A549 (cell line): ENCODE data around the gene SPEN. TPM values are rescaled to one million over a fixed set of nuclear protein-coding genes. Genes with fewer than 3 reads are reported as not detected.

Source experiments
- ATAC-seq, 2 experiments: fragments of 200-7000 bp in 1 of 2; fragments of >200 bp in 1 of 2; cut with Nextera tagmentation in 1 of 2; cut with Tn5 transposase in 1 of 2; 3 replicates each; pipeline versions ENCODE4 v1.8.0 to v1.9.1; 2018 to 2020; ENCODE audit warnings: mild to moderate bottlenecking in 1 of 2, moderate library complexity in 1 of 2
- CTCF ChIA-PET: fragments of 300-600 bp; sonication (Branson Sonifier 250); formaldehyde crosslinking; extraction: SDS; loops from one replicate; lab custom pipeline; 2021; ENCODE audit warnings: antibody characterized with exemption, inconsistent platforms; lab: Yijun Ruan, JAX
- POLR2A ChIA-PET: fragments of 350-600 bp; formaldehyde crosslinking; extraction: SDS; loops from one replicate; lab custom pipeline; 2021; ENCODE audit warnings: antibody characterized with exemption, inconsistent platforms; lab: Yijun Ruan, JAX
- DNase-seq, 2 experiments: peaks; one replicate each; pipeline versions ENCODE4 v3.0.0 to v3.0.0-alpha.2; 2011 to 2016; ENCODE audit warnings: low read depth in 1 of 2, low spot score in 1 of 2
- FAIRE-seq: peaks from 2 replicates; lab custom pipeline; 2011; peaks lifted over from hg19 to GRCh38; lab: Jason Lieb, UNC
- H3K27ac ChIP-seq, 2 experiments: fragments of >200 bp; sonication (Bioruptor Twin); formaldehyde crosslinking; 3 replicates each; pipeline ENCODE4 v1.5.1; 2016 to 2017
- H3K4me1 ChIP-seq: fragments of >200 bp; sonication (Bioruptor Twin); formaldehyde crosslinking; 3 replicates; pipeline ENCODE4 v1.6.1; 2016
- H3K4me2 ChIP-seq: fragments of >200 bp; sonication (Bioruptor Twin); formaldehyde crosslinking; 3 replicates; pipeline ENCODE4 v1.6.1; 2016
- H3K4me3 ChIP-seq: fragments of >200 bp; sonication (Bioruptor Twin); formaldehyde crosslinking; 3 replicates; pipeline ENCODE4 v1.5.1; 2016
- H3K9me3 ChIP-seq: fragments of >200 bp; sonication (Bioruptor Twin); formaldehyde crosslinking; 3 replicates; pipeline ENCODE4 v1.6.1; 2016
- BHLHE40 ChIP-seq: IDR thresholded peaks from 2 replicates; pipeline ENCODE4 v1.6.1; 2012; ENCODE audit warnings: low read depth, low read length, inconsistent platforms
- CBX2 ChIP-seq: fragments of 200-600 bp; sonication (generic); IDR thresholded peaks from 2 replicates; pipeline ENCODE4 v1.6.1; 2016; ENCODE audit warnings: low read depth, mild to moderate bottlenecking, borderline replicate concordance
- CHD2 ChIP-seq: fragments of 150-350 bp; IDR thresholded peaks from 2 replicates; pipeline ENCODE4 v1.6.1; 2014; ENCODE audit warnings: low read length; ENCODE audit not compliant: partially characterized antibody
- CHD4 ChIP-seq: fragments of 200-600 bp; sonication (generic); IDR thresholded peaks from 2 replicates; pipeline ENCODE4 v1.6.1; 2016; ENCODE audit warnings: antibody characterized with exemption, mild to moderate bottlenecking, borderline replicate concordance
- EHF ChIP-seq: fragments of 250-450 bp; sonication (Bioruptor Pico); IDR thresholded peaks from 2 replicates; pipeline ENCODE4 v1.5.0; 2020; ENCODE audit warnings: mild to moderate bottlenecking
- FOSL2 ChIP-seq, 2 experiments: fragments of 450-650 bp in 1 of 2; fragments of >200 bp in 1 of 2; sonication (Bioruptor Twin) in 1 of 2; formaldehyde crosslinking; IDR thresholded peaks; 2 replicates each; pipeline versions ENCODE4 v1.5.0 to v1.6.1; 2016 to 2020; ENCODE audit warnings: mild to moderate bottlenecking in 1 of 2, moderate library complexity in 1 of 2
- FOXS1 ChIP-seq: fragments of 250-450 bp; sonication (Bioruptor Pico); IDR thresholded peaks from 2 replicates; pipeline ENCODE4 v1.5.0; 2020; ENCODE audit warnings: mild to moderate bottlenecking, moderate library complexity
- HDAC2 ChIP-seq: fragments of 200-600 bp; sonication (generic); IDR thresholded peaks from 2 replicates; pipeline ENCODE4 v1.6.1; 2016
- HOXA7 ChIP-seq: fragments of 250-450 bp; sonication (Bioruptor Pico); IDR thresholded peaks from 2 replicates; pipeline ENCODE4 v1.5.0; 2020; ENCODE audit warnings: mild to moderate bottlenecking, moderate library complexity
- MAFK ChIP-seq: fragments of 450-650 bp; IDR thresholded peaks from 2 replicates; pipeline ENCODE4 v1.6.1; 2014; ENCODE audit not compliant: partially characterized antibody
- MAX ChIP-seq: IDR thresholded peaks from 2 replicates; pipeline ENCODE4 v1.6.1; 2012
- MYC ChIP-seq: IDR thresholded peaks from 2 replicates; pipeline ENCODE4 v1.6.1; 2012; ENCODE audit warnings: mild to moderate bottlenecking, inconsistent platforms, low read length, improper control_type of control experiment, borderline replicate concordance
- NFE2L2 ChIP-seq: fragments of 150-350 bp; conservative IDR thresholded peaks from 2 replicates; pipeline ENCODE4 v1.6.1; 2014; ENCODE audit warnings: low read length
- RAD21 ChIP-seq, 2 experiments: fragments of >200 bp in 1 of 2; sonication (Bioruptor Twin) in 1 of 2; formaldehyde crosslinking in 1 of 2; IDR thresholded peaks in 1 of 2; conservative IDR thresholded peaks in 1 of 2; 2 replicates in 1 of 2; 3 replicates in 1 of 2; pipeline ENCODE4 v1.6.1; 2012 to 2018; ENCODE audit warnings: inconsistent platforms in 1 of 2
- RARB ChIP-seq: fragments of 250-450 bp; sonication (Bioruptor Pico); IDR thresholded peaks from 2 replicates; pipeline ENCODE4 v1.8.0; 2021; ENCODE audit warnings: mild to moderate bottlenecking, moderate library complexity
- REST ChIP-seq: fragments of 200-600 bp; sonication (generic); IDR thresholded peaks from 2 replicates; pipeline ENCODE4 v1.6.1; 2016; ENCODE audit warnings: antibody characterized with exemption, mild to moderate bottlenecking, moderate library complexity
- RFX5 ChIP-seq: fragments of 450-650 bp; IDR thresholded peaks from 2 replicates; pipeline ENCODE4 v1.7.1; 2014; ENCODE audit warnings: antibody characterized with exemption, mild to moderate bottlenecking, moderate library complexity
- TP53 ChIP-seq: fragments of 250-450 bp; sonication (Bioruptor Pico); IDR thresholded peaks from 2 replicates; pipeline ENCODE4 v1.5.0; 2021; ENCODE audit warnings: mild to moderate bottlenecking, moderate library complexity
- ZNF302 ChIP-seq: fragments of 250-450 bp; sonication (Bioruptor Pico); IDR thresholded peaks from 2 replicates; pipeline ENCODE4 v1.9.0; 2021; ENCODE audit warnings: inconsistent platforms, mild to moderate bottlenecking, moderate library complexity
- WGBS: methylation state at CpG from one replicate; pipeline ENCODE4 v1.1.6; 2017; ENCODE audit errors: missing lambda C conversion rate; 5-methylcytosine and 5-hydroxymethylcytosine counted together
- polyA plus RNA-seq, 4 experiments: library from polyadenylated mRNA; depleted of rRNA in 3 of 4; stranded (reverse); fragments of >200 nt; fragmentation: RNase III in 1 of 4; extraction: RNeasy Plus Mini Kit Qiagen cat#74134 plus additional on column Dnase treatment in 1 of 4; gene quantifications; 2 replicates in 3 of 4; 3 replicates in 1 of 4; pipeline ENCODE4 v1.2.3, GENCODE V29; 2011 to 2017

The SPEN gene
- polyA plus RNA-seq, 2 of the 4 experiments (the other 2 are of a cell fraction): 7.0 to 15.5 TPM

- ATAC-seq (no peak), DNase-seq (no peak), FAIRE-seq (no peak)
- H3K4me3 ChIP-seq: no peak overlapping the region
- no peaks in the 10 kb centered on the region for H3K9me3 ChIP-seq
- 68% methylated on average over 4 of the region's 4 CpGs for WGBS
- ChIA-PET CTCF (interaction anchor here (1.2 to 2.6 kb wide), 3 partner anchors 16 to 124 kb away, joined by 3 to 6 read pairs (median 3); no protein-coding TSS in a partner anchor), POLR2A (no interaction called here)
- no peak for TF ChIP-seq FOSL2 (IDR thresholded peaks at IDR 0.05)
- TF ChIP-seq FOSL2 (CRISPR knock-in tag; IDR thresholded peaks at IDR 0.05): no peak
- no peak for TF ChIP-seq BHLHE40
- no peak for TF ChIP-seq HOXA7 (CRISPR knock-in tag)
- TF ChIP-seq MAFK: no peak
- TF ChIP-seq TP53: no peak
- TF ChIP-seq HDAC2: no peak
- no peak for TF ChIP-seq RAD21 (conservative IDR thresholded peaks at IDR 0.05 in 1 of 2, IDR thresholded peaks at IDR 0.05 in 1 of 2)
- no peak for TF ChIP-seq CHD4
- no peak for TF ChIP-seq RARB
- H3K27ac ChIP-seq: peak overlapping the region in 1 of 2 experiments; percentile 66; a peak in 2 of 6 replicates
- H3K4me2 ChIP-seq: peak overlapping the region; percentile 22
- H3K4me1 ChIP-seq: 0 out of 3 replicates have a peak, but pooled peaks cover 10% of the 10 kb centered on the region
Observed at GRCh38 chr1:15915991-15916390, 68.5 kb downstream of the SPEN start.

- Histone ChIP-seq H3K4me3 (no peak overlapping the region), H3K9me3 (no peaks in the 10 kb centered on the region), H3K27ac (peak overlapping the region; percentile 18 to 66; a peak in 4 of 6 replicates), H3K4me2 (peak overlapping the region; percentile 22), H3K4me1 (0 out of 3 replicates have a peak, but pooled peaks cover 10% of the 10 kb centered on the region)
- 46% methylated on average over 4 of the region's 4 CpGs for WGBS
- POLR2A ChIA-PET: no interaction called here
- ATAC-seq (peak in 1 of 2 experiments; percentile 50; a peak in 1 of 6 replicates), FAIRE-seq (no peak), DNase-seq (no peak)
- CTCF ChIA-PET: interaction anchor here (1.2 to 2.6 kb wide), 3 partner anchors 15 to 125 kb away, joined by 3 to 6 read pairs (median 3); no protein-coding TSS in a partner anchor
- no peak for TF ChIP-seq MYC
- no peak for TF ChIP-seq RAD21 (conservative IDR thresholded peaks at IDR 0.05 in 1 of 2, IDR thresholded peaks at IDR 0.05 in 1 of 2)
- TF ChIP-seq HOXA7 (CRISPR knock-in tag): no peak
- no peak for TF ChIP-seq ZNF302 (CRISPR knock-in tag)
- TF ChIP-seq MAX: no peak
- TF ChIP-seq CHD2: no peak
- no peak for TF ChIP-seq FOSL2 (IDR thresholded peaks at IDR 0.05)
- no peak for TF ChIP-seq FOSL2 (CRISPR knock-in tag; IDR thresholded peaks at IDR 0.05)
- no peak for TF ChIP-seq EHF (CRISPR knock-in tag)
- TF ChIP-seq REST: no peak
Observed at GRCh38 chr1:15916417-15916816, 68.9 kb downstream of the SPEN start.

GRCh38 chr1:15916916-15917315 is 69.4 kb downstream of the SPEN start:
- DNase-seq (no peak), ATAC-seq (no peak), FAIRE-seq (no peak)
- Histone ChIP-seq H3K4me3 (no peak overlapping the region), H3K9me3 (no peaks in the 10 kb centered on the region), H3K4me2 (0 out of 3 replicates have a peak overlapping the region, but pooled peaks have one; percentile 22), H3K27ac (peak overlapping the region; percentile 18 to 66; a peak in 4 of 6 replicates), H3K4me1 (0 out of 3 replicates have a peak, but pooled peaks cover 10% of the 10 kb centered on the region)
- POLR2A ChIA-PET: interaction anchor here (0.6 kb wide), 1 partner anchor 84 kb away, joined by 8 read pairs; no protein-coding TSS in a partner anchor
- CTCF ChIA-PET: interaction anchor here (2.6 kb wide), 1 partner anchor 125 kb away, joined by 6 read pairs; no protein-coding TSS in a partner anchor
- TF ChIP-seq NFE2L2 (0 out of 2 replicates have a peak, but pooled peaks have one; percentile 25), CBX2 (no peak), RARB (no peak), RFX5 (no peak), EHF (CRISPR knock-in tag) (no peak), FOXS1 (CRISPR knock-in tag) (no peak)
- TF ChIP-seq, all 56 proteins: peak for 1
- 95% methylated on average over 7 of the region's 7 CpGs for WGBS
